C4-2B (cell line): ENCODE data around the gene SDK2.

Experiments used
- H3K27ac ChIP-seq: fragments of 450-650 bp; 2 replicates; pipeline ENCODE4 v1.5.1; 2017
- ZFX ChIP-seq: fragments of 450-650 bp; IDR thresholded peaks from 2 replicates; pipeline ENCODE4 v1.6.1; 2017
- TF ChIP-seq, protein P1 (sequence below): fragments of 450-650 bp; conservative IDR thresholded peaks from 2 replicates; pipeline ENCODE4 v1.5.1; 2017; ENCODE audit warnings: mild to moderate bottlenecking

The SDK2 gene

GRCh38 chr17:73489333-73489732, 154.9 kb downstream of the SDK2 start:
- TF ChIP-seq, protein P1, sequence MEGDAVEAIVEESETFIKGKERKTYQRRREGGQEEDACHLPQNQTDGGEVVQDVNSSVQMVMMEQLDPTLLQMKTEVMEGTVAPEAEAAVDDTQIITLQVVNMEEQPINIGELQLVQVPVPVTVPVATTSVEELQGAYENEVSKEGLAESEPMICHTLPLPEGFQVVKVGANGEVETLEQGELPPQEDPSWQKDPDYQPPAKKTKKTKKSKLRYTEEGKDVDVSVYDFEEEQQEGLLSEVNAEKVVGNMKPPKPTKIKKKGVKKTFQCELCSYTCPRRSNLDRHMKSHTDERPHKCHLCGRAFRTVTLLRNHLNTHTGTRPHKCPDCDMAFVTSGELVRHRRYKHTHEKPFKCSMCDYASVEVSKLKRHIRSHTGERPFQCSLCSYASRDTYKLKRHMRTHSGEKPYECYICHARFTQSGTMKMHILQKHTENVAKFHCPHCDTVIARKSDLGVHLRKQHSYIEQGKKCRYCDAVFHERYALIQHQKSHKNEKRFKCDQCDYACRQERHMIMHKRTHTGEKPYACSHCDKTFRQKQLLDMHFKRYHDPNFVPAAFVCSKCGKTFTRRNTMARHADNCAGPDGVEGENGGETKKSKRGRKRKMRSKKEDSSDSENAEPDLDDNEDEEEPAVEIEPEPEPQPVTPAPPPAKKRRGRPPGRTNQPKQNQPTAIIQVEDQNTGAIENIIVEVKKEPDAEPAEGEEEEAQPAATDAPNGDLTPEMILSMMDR = no peak
- TF ChIP-seq ZFX = no peak
- H3K27ac ChIP-seq = no peak overlapping the region

- no peak overlapping the region for H3K27ac ChIP-seq
- TF ChIP-seq ZFX = no peak
- TF ChIP-seq, protein P1 = no peak
Measured at GRCh38 chr17:73485130-73485529, 159.1 kb downstream of the SDK2 start.

- no peak overlapping the region for H3K27ac ChIP-seq
- TF ChIP-seq, protein P1 = no peak
- no peak for TF ChIP-seq ZFX
Measured at GRCh38 chr17:73482894-73483293, 161.4 kb downstream of the SDK2 start.

DNA sequence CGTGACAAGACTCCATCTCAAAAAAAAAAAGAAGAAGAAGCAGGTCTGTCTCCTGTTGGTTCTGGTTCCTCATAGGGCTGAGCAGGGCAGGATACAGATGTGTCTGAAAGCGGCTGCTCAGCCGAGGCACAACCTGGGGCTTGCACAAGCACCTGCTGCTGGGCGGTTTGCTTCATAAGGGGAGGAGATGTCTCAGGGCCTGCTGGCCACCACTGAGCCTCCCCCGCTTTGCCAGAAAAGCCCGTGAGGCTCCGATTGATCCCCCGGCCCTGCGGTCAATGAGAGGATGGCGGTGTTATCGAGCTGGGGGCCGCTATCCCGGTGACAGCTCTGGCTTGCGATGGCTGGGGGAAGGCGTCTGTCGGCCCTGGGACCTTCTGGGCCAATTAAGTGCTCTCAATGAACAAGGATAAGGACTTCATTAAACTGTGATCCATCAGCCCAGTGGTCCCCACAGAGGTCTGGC, 162.0 kb downstream of the SDK2 start:
- H3K27ac ChIP-seq = no peak overlapping the region
- no peak for TF ChIP-seq ZFX
- TF ChIP-seq, protein P1 = no peak

GRCh38 chr17:73481676-73482075, 162.6 kb downstream of the SDK2 start:
- H3K27ac ChIP-seq = no peak overlapping the region
- TF ChIP-seq, protein P1 = no peak
- no peak for TF ChIP-seq ZFX

DNA sequence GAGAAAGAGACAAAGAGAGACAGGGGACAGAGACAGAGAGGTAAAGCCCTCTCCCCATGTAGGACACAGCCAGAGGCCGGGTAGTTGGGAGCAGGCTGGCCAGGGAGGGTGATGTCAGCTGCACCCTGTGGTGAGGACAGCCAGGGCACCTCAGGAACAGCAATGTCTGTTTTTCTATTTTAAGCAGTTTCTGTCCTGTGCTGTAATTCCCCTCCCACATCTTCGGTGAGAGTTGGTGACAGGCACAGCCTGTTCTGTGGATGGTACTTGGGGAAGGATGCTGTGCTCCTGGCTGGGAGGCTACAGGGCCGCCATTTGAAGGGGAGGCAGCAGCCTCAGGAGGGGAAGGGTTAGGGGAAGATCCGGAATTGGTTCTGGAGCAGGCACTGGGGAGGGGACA, 163.5 kb downstream of the SDK2 start:
- H3K27ac ChIP-seq = no peak overlapping the region
- TF ChIP-seq ZFX = no peak
- TF ChIP-seq, protein P1 = no peak

DNA sequence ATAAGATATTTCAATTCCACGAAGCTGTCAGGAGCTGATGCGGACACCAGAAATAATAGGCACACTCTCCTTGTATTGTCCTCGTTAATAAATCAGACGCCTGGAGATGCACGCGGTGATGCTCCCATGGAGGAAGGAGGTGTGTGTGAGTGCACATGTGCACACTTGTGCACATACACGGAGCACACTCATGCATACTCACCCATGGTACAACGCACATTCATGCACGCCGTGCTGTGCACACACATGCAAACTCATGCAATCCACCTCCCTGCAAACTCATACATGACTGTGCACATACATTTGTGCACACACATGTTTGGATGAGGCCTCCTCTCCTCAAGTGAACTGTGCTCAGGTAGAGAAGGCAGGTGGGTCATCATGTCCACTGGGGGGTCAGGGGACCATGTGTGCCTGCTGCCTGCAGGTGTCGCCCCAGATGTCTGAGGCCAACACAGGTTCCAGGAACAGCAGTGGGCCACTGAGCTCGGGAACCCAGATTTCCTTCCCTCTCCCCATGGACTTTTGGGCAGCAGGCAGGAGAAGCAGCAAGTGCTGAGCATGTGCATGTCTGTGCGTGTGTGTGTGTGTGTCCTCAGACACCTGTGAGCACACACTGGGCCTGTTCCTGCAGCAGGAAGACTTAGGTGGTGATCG, 165.3 kb downstream of the SDK2 start:
- TF ChIP-seq, protein P1 = no peak
- no peak for TF ChIP-seq ZFX
- H3K27ac ChIP-seq = no peak overlapping the region
